Measurements from ENCODE around the gene TYR. TPM values are rescaled to one million over a fixed set of nuclear protein-coding genes. Genes with fewer than 3 reads are reported as not detected.
A peak's percentile ranks its signal among the peaks of the same experiment; 100 is the strongest.
"Not testable (repeated sequence)": the region's sequence is repeated elsewhere in the genome, so short reads cannot be mapped to it uniquely, and the experiment has no call there.

Gene TYR
- total and polyA plus RNA-seq, 5 donors = not detected

- H3K4me3 ChIP-seq (ENCODE audit: low read length); ATAC-seq; H3K9me3 ChIP-seq (ENCODE audit: control insufficient read depth, low read length); H3K27me3 ChIP-seq (ENCODE audit: control insufficient read depth, insufficient read depth); H3K27ac ChIP-seq (ENCODE audit: low read length); DNase-seq; intact Hi-C loops (cut with DNase I); H3K4me1 ChIP-seq (ENCODE audit: control insufficient read depth, insufficient read depth, low read length): not testable (repeated sequence)
- WGBS = 91% methylated on average over 3 of the region's 3 CpGs
These were observed 131.8 kb downstream of the TYR start for GRCh38 chr11:89309321-89309985.

GRCh38 chr11:89310607-89311006 lies 132.9 kb downstream of the TYR start:
- WGBS = 71% methylated on average over 3 of the region's 3 CpGs
- H3K27ac ChIP-seq (ENCODE audit: low read length); DNase-seq; H3K4me3 ChIP-seq (ENCODE audit: low read length); intact Hi-C loops (cut with DNase I); H3K27me3 ChIP-seq (ENCODE audit: control insufficient read depth, insufficient read depth); H3K4me1 ChIP-seq (ENCODE audit: control insufficient read depth, insufficient read depth, low read length); ATAC-seq; H3K9me3 ChIP-seq (ENCODE audit: control insufficient read depth, low read length): not testable (repeated sequence)

- WGBS = 89% methylated on average over 2 of the region's 2 CpGs
- Histone ChIP-seq H3K9me3 (ENCODE audit: control insufficient read depth, low read length) (no peaks in the 10 kb centered on the region), H3K27ac (ENCODE audit: low read length) (no peak overlapping the region), H3K4me3 (ENCODE audit: low read length) (no peak overlapping the region), H3K4me1 (ENCODE audit: control insufficient read depth, insufficient read depth, low read length) (no peaks in the 10 kb centered on the region), H3K27me3 (ENCODE audit: control insufficient read depth, insufficient read depth) (no peaks in the 10 kb centered on the region)
- no peak for DNase-seq
- intact Hi-C loops (cut with DNase I) = no loop called here
- ATAC-seq = no peak
These were observed 143.7 kb downstream of the TYR start for GRCh38 chr11:89321401-89321800.

- Histone ChIP-seq H3K27me3 (ENCODE audit: control insufficient read depth, insufficient read depth) (no peaks in the 10 kb centered on the region), H3K4me1 (ENCODE audit: control insufficient read depth, insufficient read depth, low read length) (no peaks in the 10 kb centered on the region), H3K9me3 (ENCODE audit: control insufficient read depth, low read length) (no peaks in the 10 kb centered on the region), H3K4me3 (ENCODE audit: low read length) (no peak overlapping the region), H3K27ac (ENCODE audit: low read length) (no peak overlapping the region)
- 81% methylated on average over 5 of the region's 5 CpGs for WGBS
- ATAC-seq = no peak
- DNase-seq = no peak
- intact Hi-C loops (cut with DNase I) = no loop called here
These were observed 150.2 kb downstream of the TYR start for GRCh38 chr11:89327885-89328284.

GRCh38 chr11:89331940-89332339 lies 154.3 kb downstream of the TYR start:
- H3K4me3 ChIP-seq (ENCODE audit: low read length); DNase-seq; H3K4me1 ChIP-seq (ENCODE audit: control insufficient read depth, insufficient read depth, low read length); H3K9me3 ChIP-seq (ENCODE audit: control insufficient read depth, low read length); H3K27me3 ChIP-seq (ENCODE audit: control insufficient read depth, insufficient read depth); ATAC-seq; intact Hi-C loops (cut with DNase I); H3K27ac ChIP-seq (ENCODE audit: low read length): not testable (repeated sequence)
- WGBS = 74% methylated on average over 4 of the region's 4 CpGs

GRCh38 chr11:89333704-89334103 lies 156.0 kb downstream of the TYR start:
- WGBS = 31% methylated on average over 1 of the region's 1 CpG
- intact Hi-C loops (cut with DNase I) = not testable (repeated sequence)

GRCh38 chr11:89337100-89337650 lies 159.5 kb downstream of the TYR start:
- ATAC-seq; H3K4me1 ChIP-seq (ENCODE audit: control insufficient read depth, insufficient read depth, low read length); H3K4me3 ChIP-seq (ENCODE audit: low read length); intact Hi-C loops (cut with DNase I); H3K27ac ChIP-seq (ENCODE audit: low read length); H3K9me3 ChIP-seq (ENCODE audit: control insufficient read depth, low read length); DNase-seq; H3K27me3 ChIP-seq (ENCODE audit: control insufficient read depth, insufficient read depth): not testable (repeated sequence)
- 83% methylated on average over 4 of the region's 4 CpGs for WGBS

More at GRCh38 chr11:89333704-89334103, 156.0 kb downstream of the TYR start:
- not testable (repeated sequence) for H3K27me3 ChIP-seq (ENCODE audit: control insufficient read depth, insufficient read depth); DNase-seq; H3K27ac ChIP-seq (ENCODE audit: low read length); H3K4me1 ChIP-seq (ENCODE audit: control insufficient read depth, insufficient read depth, low read length); H3K9me3 ChIP-seq (ENCODE audit: control insufficient read depth, low read length); ATAC-seq; H3K4me3 ChIP-seq (ENCODE audit: low read length)

GRCh38 chr11:89338073-89338472 lies 160.4 kb downstream of the TYR start:
- H3K27ac ChIP-seq (ENCODE audit: low read length); ATAC-seq; H3K9me3 ChIP-seq (ENCODE audit: control insufficient read depth, low read length); DNase-seq; H3K27me3 ChIP-seq (ENCODE audit: control insufficient read depth, insufficient read depth); H3K4me3 ChIP-seq (ENCODE audit: low read length); H3K4me1 ChIP-seq (ENCODE audit: control insufficient read depth, insufficient read depth, low read length); intact Hi-C loops (cut with DNase I): not testable (repeated sequence)
- WGBS = 39% methylated on average over 2 of the region's 2 CpGs

GRCh38 chr11:89340450-89340849 lies 162.8 kb downstream of the TYR start:
- peak; percentile 64 to 88 for ATAC-seq
- H3K4me1 ChIP-seq (ENCODE audit: control insufficient read depth, insufficient read depth, low read length); intact Hi-C loops (cut with DNase I); H3K9me3 ChIP-seq (ENCODE audit: control insufficient read depth, low read length); H3K27me3 ChIP-seq (ENCODE audit: control insufficient read depth, insufficient read depth); H3K27ac ChIP-seq (ENCODE audit: low read length); DNase-seq; H3K4me3 ChIP-seq (ENCODE audit: low read length): not testable (repeated sequence)

GRCh38 chr11:89342880-89343572 lies 165.4 kb downstream of the TYR start:
- intact Hi-C loops (cut with DNase I); H3K27ac ChIP-seq (ENCODE audit: low read length); H3K4me1 ChIP-seq (ENCODE audit: control insufficient read depth, insufficient read depth, low read length); H3K4me3 ChIP-seq (ENCODE audit: low read length); H3K27me3 ChIP-seq (ENCODE audit: control insufficient read depth, insufficient read depth); H3K9me3 ChIP-seq (ENCODE audit: control insufficient read depth, low read length): not testable (repeated sequence)
- DNase-seq (peak; percentile 59 to 85 (median 63)), ATAC-seq (peak; percentile 87 to 94)
- WGBS = 45% methylated on average over 3 of the region's 3 CpGs
